ENCODE measurements around the gene NAA11.

DNA sequence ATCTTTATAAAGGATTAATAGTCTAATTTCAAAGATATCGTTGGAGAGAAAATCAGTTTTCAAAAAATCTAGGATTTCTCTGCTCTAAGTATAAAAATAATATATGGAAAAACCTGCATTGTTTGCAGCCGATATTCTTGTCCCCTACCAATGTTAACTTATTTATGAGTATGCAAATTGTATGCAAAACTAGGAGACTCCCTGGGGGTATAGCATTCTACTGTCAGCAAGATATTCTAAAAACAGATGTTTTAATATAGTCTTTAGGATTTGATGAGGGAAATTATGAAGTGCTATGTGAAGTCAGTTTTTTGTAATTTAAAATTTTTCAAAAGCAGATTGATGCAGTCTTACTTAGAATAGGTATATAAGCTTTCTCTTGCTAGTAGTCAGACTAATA, 41.2 kb upstream of the NAA11 start:
- TF ChIP-seq CTCF (IDR thresholded peaks at IDR 0.05) (no peak), POLR2A (IDR thresholded peaks at IDR 0.05) (no peak)

Measured in right lobe of liver (tissue), 4 donors.